ENCODE measurements around the gene EPHA8. TPM values are rescaled to one million over a fixed set of nuclear protein-coding genes. Genes with fewer than 3 reads are reported as not detected.

Gene EPHA8
- total RNA-seq, 1 experiment from 2014 or later = 3.8 TPM

DNA sequence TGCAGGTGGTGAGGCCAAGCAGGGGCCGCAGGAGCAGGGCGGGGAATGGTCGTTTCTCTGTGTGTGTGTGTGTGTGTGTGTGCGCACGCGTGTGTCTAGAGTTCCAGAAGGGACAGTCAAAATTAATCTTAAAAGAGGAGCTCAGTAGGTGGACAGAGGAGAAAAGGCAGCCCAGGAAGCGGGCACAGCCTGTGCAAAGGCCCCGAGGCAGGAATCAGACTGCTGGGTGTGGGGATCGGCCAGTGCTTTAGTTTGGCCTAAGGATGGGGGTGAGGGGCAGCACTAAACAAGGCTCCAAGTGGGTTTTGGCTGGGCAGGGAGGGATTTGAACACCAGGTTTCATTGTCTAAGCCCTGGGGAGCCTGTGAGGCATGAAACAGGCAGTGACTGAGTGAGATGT, 21.7 kb downstream of the EPHA8 start (continued):
- TF ChIP-seq, protein P1, sequence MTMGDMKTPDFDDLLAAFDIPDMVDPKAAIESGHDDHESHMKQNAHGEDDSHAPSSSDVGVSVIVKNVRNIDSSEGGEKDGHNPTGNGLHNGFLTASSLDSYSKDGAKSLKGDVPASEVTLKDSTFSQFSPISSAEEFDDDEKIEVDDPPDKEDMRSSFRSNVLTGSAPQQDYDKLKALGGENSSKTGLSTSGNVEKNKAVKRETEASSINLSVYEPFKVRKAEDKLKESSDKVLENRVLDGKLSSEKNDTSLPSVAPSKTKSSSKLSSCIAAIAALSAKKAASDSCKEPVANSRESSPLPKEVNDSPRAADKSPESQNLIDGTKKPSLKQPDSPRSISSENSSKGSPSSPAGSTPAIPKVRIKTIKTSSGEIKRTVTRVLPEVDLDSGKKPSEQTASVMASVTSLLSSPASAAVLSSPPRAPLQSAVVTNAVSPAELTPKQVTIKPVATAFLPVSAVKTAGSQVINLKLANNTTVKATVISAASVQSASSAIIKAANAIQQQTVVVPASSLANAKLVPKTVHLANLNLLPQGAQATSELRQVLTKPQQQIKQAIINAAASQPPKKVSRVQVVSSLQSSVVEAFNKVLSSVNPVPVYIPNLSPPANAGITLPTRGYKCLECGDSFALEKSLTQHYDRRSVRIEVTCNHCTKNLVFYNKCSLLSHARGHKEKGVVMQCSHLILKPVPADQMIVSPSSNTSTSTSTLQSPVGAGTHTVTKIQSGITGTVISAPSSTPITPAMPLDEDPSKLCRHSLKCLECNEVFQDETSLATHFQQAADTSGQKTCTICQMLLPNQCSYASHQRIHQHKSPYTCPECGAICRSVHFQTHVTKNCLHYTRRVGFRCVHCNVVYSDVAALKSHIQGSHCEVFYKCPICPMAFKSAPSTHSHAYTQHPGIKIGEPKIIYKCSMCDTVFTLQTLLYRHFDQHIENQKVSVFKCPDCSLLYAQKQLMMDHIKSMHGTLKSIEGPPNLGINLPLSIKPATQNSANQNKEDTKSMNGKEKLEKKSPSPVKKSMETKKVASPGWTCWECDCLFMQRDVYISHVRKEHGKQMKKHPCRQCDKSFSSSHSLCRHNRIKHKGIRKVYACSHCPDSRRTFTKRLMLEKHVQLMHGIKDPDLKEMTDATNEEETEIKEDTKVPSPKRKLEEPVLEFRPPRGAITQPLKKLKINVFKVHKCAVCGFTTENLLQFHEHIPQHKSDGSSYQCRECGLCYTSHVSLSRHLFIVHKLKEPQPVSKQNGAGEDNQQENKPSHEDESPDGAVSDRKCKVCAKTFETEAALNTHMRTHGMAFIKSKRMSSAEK (CRISPR knock-in tag; IDR thresholded peaks at IDR 0.05; ENCODE audit: borderline replicate concordance) = no peak
- TF ChIP-seq ZNF263 (CRISPR knock-in tag; IDR thresholded peaks at IDR 0.05; ENCODE audit: low read depth) (no peak), ZNF138 (CRISPR knock-in tag; conservative IDR thresholded peaks at IDR 0.05) (no peak)
- TF ChIP-seq, protein P2, sequence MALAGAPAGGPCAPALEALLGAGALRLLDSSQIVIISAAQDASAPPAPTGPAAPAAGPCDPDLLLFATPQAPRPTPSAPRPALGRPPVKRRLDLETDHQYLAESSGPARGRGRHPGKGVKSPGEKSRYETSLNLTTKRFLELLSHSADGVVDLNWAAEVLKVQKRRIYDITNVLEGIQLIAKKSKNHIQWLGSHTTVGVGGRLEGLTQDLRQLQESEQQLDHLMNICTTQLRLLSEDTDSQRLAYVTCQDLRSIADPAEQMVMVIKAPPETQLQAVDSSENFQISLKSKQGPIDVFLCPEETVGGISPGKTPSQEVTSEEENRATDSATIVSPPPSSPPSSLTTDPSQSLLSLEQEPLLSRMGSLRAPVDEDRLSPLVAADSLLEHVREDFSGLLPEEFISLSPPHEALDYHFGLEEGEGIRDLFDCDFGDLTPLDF (CRISPR knock-in tag; IDR thresholded peaks at IDR 0.05) = no peak

DNA sequence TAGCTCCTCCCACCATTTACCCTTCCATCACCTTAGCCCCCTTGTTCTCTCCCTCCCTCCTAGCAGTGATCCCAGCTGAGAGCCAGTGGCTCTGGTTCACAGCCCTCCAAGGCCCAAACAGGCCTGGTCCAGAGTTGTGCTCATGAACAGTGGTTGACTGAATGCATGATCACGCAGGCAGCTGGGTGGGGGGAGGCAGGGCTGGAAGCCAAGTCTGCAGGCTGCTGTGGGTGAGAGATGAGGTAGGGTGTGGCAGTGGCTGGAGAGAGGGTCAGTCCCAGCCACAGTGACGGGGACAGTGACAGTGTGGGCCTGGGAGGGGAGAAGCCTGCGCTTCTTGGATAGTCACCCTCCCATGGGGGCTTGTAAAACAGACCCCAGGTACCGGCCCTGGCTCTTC, 22.2 kb downstream of the EPHA8 start:
- H3K9me3 Mint-ChIP-seq = no peaks in the 10 kb centered on the region
- ChIA-PET CTCF (no interaction called here), POLR2A (no interaction called here)
- TF ChIP-seq, protein P3, sequence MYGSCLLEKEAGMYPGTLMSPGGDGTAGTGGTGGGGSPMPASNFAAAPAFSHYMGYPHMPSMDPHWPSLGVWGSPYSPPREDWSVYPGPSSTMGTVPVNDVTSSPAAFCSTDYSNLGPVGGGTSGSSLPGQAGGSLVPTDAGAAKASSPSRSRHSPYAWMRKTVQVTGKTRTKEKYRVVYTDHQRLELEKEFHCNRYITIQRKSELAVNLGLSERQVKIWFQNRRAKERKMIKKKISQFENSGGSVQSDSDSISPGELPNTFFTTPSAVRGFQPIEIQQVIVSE (CRISPR knock-in tag; IDR thresholded peaks at IDR 0.05; ENCODE audit: borderline replicate concordance) = no peak
- TF ChIP-seq ZNF121 (CRISPR knock-in tag; IDR thresholded peaks at IDR 0.05) = no peak
- TF ChIP-seq FOXJ3 (CRISPR knock-in tag; IDR thresholded peaks at IDR 0.05; ENCODE audit: borderline replicate concordance) = no peak
- TF ChIP-seq ZNF671 (CRISPR knock-in tag; IDR thresholded peaks at IDR 0.05) = no peak
- no peak for TF ChIP-seq ZNF138 (CRISPR knock-in tag; conservative IDR thresholded peaks at IDR 0.05)
- TF ChIP-seq, protein P4, sequence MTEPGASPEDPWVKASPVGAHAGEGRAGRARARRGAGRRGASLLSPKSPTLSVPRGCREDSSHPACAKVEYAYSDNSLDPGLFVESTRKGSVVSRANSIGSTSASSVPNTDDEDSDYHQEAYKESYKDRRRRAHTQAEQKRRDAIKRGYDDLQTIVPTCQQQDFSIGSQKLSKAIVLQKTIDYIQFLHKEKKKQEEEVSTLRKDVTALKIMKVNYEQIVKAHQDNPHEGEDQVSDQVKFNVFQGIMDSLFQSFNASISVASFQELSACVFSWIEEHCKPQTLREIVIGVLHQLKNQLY (CRISPR knock-in tag; IDR thresholded peaks at IDR 0.05) = no peak
- TF ChIP-seq, protein P5, sequence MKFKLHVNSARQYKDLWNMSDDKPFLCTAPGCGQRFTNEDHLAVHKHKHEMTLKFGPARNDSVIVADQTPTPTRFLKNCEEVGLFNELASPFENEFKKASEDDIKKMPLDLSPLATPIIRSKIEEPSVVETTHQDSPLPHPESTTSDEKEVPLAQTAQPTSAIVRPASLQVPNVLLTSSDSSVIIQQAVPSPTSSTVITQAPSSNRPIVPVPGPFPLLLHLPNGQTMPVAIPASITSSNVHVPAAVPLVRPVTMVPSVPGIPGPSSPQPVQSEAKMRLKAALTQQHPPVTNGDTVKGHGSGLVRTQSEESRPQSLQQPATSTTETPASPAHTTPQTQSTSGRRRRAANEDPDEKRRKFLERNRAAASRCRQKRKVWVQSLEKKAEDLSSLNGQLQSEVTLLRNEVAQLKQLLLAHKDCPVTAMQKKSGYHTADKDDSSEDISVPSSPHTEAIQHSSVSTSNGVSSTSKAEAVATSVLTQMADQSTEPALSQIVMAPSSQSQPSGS (CRISPR knock-in tag; IDR thresholded peaks at IDR 0.05; ENCODE audit: borderline replicate concordance, low read depth) = no peak
- TF ChIP-seq HMGA2 (CRISPR knock-in tag; IDR thresholded peaks at IDR 0.05) = no peak
- TF ChIP-seq, protein P6, sequence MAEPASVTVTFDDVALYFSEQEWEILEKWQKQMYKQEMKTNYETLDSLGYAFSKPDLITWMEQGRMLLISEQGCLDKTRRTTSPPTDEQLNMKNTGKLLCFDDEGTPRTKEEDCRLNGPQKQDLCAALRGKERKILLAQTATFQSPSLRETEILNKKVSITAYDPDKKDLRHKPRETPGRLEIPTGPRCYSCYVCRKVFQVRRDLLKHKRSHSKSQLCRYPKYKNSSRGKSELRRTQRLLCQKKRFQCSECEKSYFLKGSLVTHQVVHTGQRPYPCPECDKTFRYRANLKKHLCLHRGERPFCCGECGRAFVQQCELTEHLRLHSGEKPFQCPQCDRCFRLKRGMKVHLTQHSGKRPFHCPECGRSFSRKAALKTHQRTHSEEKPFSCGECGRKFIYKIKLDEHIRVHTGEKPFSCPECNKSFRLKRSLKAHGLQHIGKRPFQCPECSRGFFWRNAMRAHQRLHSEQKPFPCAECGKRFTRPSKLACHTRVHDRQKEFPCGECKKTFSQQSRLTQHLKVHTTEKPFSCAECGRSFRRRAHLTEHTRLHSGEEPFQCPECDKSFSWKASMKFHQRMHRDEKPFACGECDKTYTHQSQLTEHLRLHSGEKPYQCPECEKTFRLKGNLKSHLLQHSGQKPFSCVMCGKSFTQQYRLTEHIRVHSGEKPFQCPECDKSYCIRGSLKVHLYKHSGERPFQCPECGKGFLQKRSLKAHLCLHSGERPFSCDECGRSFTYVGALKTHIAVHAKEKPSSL (CRISPR knock-in tag; conservative IDR thresholded peaks at IDR 0.05) = no peak
- TF ChIP-seq FOXP1 (CRISPR knock-in tag; IDR thresholded peaks at IDR 0.05; ENCODE audit: borderline replicate concordance) = no peak
- no peak for TF ChIP-seq CBFB (CRISPR knock-in tag; IDR thresholded peaks at IDR 0.05; ENCODE audit: low read depth)
- TF ChIP-seq, protein P7, sequence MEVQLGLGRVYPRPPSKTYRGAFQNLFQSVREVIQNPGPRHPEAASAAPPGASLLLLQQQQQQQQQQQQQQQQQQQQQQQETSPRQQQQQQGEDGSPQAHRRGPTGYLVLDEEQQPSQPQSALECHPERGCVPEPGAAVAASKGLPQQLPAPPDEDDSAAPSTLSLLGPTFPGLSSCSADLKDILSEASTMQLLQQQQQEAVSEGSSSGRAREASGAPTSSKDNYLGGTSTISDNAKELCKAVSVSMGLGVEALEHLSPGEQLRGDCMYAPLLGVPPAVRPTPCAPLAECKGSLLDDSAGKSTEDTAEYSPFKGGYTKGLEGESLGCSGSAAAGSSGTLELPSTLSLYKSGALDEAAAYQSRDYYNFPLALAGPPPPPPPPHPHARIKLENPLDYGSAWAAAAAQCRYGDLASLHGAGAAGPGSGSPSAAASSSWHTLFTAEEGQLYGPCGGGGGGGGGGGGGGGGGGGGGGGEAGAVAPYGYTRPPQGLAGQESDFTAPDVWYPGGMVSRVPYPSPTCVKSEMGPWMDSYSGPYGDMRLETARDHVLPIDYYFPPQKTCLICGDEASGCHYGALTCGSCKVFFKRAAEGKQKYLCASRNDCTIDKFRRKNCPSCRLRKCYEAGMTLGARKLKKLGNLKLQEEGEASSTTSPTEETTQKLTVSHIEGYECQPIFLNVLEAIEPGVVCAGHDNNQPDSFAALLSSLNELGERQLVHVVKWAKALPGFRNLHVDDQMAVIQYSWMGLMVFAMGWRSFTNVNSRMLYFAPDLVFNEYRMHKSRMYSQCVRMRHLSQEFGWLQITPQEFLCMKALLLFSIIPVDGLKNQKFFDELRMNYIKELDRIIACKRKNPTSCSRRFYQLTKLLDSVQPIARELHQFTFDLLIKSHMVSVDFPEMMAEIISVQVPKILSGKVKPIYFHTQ (CRISPR knock-in tag; IDR thresholded peaks at IDR 0.05) = no peak
- no peak for TF ChIP-seq EMX1 (CRISPR knock-in tag; IDR thresholded peaks at IDR 0.05)
- TF ChIP-seq MYBL2 (CRISPR knock-in tag; IDR thresholded peaks at IDR 0.05) = no peak
- TF ChIP-seq, protein P8, sequence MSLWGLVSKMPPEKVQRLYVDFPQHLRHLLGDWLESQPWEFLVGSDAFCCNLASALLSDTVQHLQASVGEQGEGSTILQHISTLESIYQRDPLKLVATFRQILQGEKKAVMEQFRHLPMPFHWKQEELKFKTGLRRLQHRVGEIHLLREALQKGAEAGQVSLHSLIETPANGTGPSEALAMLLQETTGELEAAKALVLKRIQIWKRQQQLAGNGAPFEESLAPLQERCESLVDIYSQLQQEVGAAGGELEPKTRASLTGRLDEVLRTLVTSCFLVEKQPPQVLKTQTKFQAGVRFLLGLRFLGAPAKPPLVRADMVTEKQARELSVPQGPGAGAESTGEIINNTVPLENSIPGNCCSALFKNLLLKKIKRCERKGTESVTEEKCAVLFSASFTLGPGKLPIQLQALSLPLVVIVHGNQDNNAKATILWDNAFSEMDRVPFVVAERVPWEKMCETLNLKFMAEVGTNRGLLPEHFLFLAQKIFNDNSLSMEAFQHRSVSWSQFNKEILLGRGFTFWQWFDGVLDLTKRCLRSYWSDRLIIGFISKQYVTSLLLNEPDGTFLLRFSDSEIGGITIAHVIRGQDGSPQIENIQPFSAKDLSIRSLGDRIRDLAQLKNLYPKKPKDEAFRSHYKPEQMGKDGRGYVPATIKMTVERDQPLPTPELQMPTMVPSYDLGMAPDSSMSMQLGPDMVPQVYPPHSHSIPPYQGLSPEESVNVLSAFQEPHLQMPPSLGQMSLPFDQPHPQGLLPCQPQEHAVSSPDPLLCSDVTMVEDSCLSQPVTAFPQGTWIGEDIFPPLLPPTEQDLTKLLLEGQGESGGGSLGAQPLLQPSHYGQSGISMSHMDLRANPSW (CRISPR knock-in tag; conservative IDR thresholded peaks at IDR 0.05; ENCODE audit: low read depth) = no peak

More for the DNA sequence above, 22.2 kb downstream of the EPHA8 start:
- Mint-ChIP-seq H3K27me3 (ENCODE audit: low read depth) (no peaks in the 10 kb centered on the region; the same call in 1 of the 2 replicates), H3K4me1 (no peaks in the 10 kb centered on the region), H3K4me3 (no peak overlapping the region), H3K27ac (no peak overlapping the region), H3K36me3 (no peaks in the 10 kb centered on the region)
- no peak for ATAC-seq
- DNase-seq (ENCODE audit: low spot score) = no peak
